GM19238 (cell line): ENCODE data around the gene R3HDM2.

Experiments used
- DNase-seq: peaks from one replicate; pipeline ENCODE4 v3.0.0; 2011; ENCODE audit warnings: low spot score; ENCODE audit not compliant: insufficient read length

R3HDM2 gene

GRCh38 chr12:57430931-57431566 lies at the start of gene R3HDM2:
Gene R3HDM2, minus strand, starts transcription at chr12:57431043. Its CDS starts 120,615 bp downstream, at chr12:57310428.
- DNase-seq = peak; percentile 97

- peak; percentile 65 for DNase-seq
Measured at GRCh38 chr12:57479376-57480115, 48.7 kb upstream of the R3HDM2 start, which contains the start of gene ARHGAP9. Gene ARHGAP9, minus strand, starts transcription at chr12:57479866. Its CDS starts 460 bp downstream, at chr12:57479406.

GRCh38 chr12:57479043-57479375 lies 48.2 kb upstream of the R3HDM2 start:
- no peak for DNase-seq

- peak; percentile 60 for DNase-seq
Measured at GRCh38 chr12:57477710-57478681, 47.2 kb upstream of the R3HDM2 start.

- no peak for DNase-seq
Measured at GRCh38 chr12:57476993-57477709, 46.3 kb upstream of the R3HDM2 start.

GRCh38 chr12:57476162-57476992 lies 45.5 kb upstream of the R3HDM2 start:
- DNase-seq = peak; percentile 71

- no peak for DNase-seq
Measured at GRCh38 chr12:57475271-57476161, 44.7 kb upstream of the R3HDM2 start.

GRCh38 chr12:57474862-57475261 lies 44.0 kb upstream of the R3HDM2 start:
- DNase-seq = no peak

- DNase-seq = no peak
Measured at GRCh38 chr12:57474430-57474829, 43.6 kb upstream of the R3HDM2 start.

- DNase-seq = no peak
Measured at GRCh38 chr12:57473886-57474285, 43.0 kb upstream of the R3HDM2 start.

GRCh38 chr12:57473392-57473791 lies 42.5 kb upstream of the R3HDM2 start:
- DNase-seq = no peak

GRCh38 chr12:57472391-57472790 lies 41.5 kb upstream of the R3HDM2 start:
- DNase-seq = no peak

GRCh38 chr12:57471661-57472060 lies 40.8 kb upstream of the R3HDM2 start:
- no peak for DNase-seq

- DNase-seq = no peak
Measured at GRCh38 chr12:57470970-57471656, 40.3 kb upstream of the R3HDM2 start.

GRCh38 chr12:57470286-57470969 lies 39.6 kb upstream of the R3HDM2 start:
- DNase-seq = no peak

- DNase-seq = no peak
Measured at GRCh38 chr12:57469296-57470164, 38.7 kb upstream of the R3HDM2 start.

GRCh38 chr12:57467915-57468314 lies 37.1 kb upstream of the R3HDM2 start:
- DNase-seq = no peak
